ENCODE data around the gene ASAP2.

ASAP2 gene

DNA sequence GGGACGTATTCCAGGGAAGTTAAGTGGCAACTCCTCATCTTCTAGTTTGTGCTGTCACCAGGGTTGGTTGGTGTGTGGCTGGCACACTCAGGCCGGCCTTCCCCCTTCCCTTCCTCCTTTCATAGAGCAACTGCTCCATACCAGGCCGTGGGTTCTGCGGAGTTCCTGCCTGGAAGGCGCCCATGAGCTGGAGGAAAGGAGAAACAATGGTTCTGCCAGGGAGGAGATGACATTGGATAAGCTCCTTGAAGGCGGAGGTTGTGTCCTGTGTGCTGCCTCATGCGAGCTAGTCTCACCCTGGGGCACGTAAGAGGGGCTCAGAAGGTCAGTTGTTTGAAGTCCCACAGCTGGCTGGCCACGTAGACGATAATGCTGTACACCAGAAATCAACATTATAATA is 19.2 kb downstream of the ASAP2 start:
- no peak for DNase-seq (ENCODE audit: extremely low read depth, low read depth)
- H3K4me3 ChIP-seq (replicated peaks; ENCODE audit: low read depth, low read length): no peak overlapping the region
- TF ChIP-seq, protein P1, sequence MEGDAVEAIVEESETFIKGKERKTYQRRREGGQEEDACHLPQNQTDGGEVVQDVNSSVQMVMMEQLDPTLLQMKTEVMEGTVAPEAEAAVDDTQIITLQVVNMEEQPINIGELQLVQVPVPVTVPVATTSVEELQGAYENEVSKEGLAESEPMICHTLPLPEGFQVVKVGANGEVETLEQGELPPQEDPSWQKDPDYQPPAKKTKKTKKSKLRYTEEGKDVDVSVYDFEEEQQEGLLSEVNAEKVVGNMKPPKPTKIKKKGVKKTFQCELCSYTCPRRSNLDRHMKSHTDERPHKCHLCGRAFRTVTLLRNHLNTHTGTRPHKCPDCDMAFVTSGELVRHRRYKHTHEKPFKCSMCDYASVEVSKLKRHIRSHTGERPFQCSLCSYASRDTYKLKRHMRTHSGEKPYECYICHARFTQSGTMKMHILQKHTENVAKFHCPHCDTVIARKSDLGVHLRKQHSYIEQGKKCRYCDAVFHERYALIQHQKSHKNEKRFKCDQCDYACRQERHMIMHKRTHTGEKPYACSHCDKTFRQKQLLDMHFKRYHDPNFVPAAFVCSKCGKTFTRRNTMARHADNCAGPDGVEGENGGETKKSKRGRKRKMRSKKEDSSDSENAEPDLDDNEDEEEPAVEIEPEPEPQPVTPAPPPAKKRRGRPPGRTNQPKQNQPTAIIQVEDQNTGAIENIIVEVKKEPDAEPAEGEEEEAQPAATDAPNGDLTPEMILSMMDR (IDR thresholded peaks at IDR 0.05; ENCODE audit: low read depth, low read length, missing control alignments): no peak

DNA sequence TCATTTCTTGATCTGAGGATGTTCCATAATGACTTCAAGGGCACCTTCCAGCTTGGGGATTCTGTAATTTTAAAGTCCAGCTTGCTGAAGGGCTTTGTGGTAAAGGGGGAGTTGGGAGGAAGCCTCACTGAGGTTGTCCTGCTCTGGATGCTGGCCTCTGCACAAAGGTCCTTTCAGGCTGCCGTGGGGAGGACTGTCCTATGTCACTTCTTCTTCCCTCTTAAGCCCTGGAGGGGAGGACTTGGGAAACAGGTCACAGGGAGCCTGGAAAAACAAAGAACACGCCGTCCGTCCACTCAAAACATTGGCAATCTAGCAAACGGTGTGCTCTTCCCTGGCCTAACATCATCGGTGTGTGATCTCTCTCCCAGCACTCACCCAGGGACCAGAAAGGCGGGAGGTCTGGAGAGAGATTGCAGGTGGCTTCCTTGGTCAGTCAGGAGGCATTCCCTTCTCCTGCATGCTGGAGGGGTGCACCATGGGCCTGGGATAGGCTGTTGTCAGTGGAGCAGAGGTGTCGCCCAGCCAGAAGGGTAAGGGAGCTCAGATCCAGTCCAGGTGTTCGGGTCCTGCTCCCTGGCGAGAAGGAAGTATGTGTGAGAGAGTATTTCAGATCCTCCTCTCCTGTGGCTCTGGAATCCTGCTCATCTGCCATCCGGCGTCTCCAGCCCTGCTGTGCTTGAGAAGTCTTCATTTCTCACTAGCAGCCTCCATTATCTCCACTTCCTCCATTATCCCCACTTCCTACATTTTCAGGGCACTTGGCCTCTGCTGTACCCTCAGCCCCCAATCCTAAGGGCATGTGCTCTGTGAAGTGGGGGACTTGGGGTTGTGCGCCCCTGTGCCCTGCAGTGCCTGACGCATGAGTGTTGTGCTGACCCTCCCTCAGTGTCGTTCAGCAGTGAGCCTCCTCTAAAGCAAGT is 20.1 kb downstream of the ASAP2 start:
- no peak overlapping the region for H3K4me3 ChIP-seq (replicated peaks; ENCODE audit: low read depth, low read length)
- TF ChIP-seq, protein P1 (IDR thresholded peaks at IDR 0.05; ENCODE audit: low read depth, low read length, missing control alignments): no peak
- no peak for DNase-seq (ENCODE audit: extremely low read depth, low read depth)

DNA sequence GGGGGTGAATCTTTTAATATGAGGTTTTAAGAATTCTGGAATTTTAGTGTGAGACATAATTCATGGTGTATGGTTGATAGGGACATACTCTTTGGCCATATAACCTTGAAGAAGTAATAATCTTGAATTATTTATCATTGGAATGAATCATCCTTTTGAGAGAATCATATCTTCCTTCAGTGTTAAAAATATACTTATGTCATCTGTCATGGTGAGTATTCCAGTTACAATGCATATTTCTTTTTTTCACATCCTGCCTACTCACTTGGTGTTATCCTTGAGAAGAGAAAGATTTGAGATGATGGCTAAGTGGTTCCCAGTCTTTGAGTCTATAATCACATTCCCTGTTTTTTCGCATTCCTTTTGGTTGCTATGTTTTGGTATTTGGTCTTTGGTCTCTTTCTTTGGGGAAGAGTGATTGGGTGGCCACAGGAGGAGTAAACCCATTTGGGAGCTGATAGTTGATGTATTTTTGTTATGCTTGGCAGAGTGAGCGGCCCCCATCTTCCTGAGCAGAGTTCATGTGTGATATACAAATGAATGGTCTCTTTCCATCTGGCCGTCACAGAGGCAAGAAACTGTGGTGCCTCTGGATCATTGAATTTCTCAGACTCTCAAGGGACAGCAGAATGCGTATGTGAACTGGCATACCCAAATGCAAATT is 21.6 kb downstream of the ASAP2 start:
- DNase-seq (ENCODE audit: extremely low read depth, low read depth): no peak
- TF ChIP-seq, protein P1 (IDR thresholded peaks at IDR 0.05; ENCODE audit: low read depth, low read length, missing control alignments): no peak
- H3K4me3 ChIP-seq (replicated peaks; ENCODE audit: low read depth, low read length): no peak overlapping the region

DNA sequence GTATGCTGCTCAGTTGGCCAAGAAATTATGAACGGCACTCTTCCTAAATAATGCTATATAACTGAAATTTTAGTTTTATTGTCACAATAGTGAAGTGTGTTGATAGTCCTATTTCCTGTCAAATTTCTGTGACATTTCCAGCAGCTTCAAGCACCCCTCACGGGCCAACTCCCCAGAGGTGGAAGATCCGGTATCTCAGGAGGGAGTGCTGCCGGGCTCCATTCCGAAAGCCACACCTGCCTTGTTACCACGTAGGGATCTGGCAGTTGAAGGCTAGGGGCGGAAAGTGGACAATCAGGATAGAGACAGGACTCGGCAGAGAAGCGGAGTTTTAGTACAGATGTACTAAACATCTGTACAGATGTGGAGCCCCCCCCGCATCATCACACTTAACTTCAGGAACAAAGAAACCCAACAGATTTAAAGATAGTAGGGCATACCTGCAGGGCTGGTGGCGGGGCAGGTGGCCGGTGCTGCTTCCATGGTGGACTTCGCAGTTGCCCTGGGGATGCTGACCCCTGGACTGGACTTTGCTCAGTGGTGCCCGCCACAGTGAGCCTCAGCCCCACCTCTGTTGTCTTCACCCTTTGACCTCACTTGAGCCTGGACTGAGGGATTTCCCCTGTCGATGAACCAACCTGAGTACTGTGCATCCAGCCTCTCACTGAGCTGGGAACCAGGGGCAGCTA is 22.3 kb downstream of the ASAP2 start:
- DNase-seq (ENCODE audit: extremely low read depth, low read depth): no peak
- H3K4me3 ChIP-seq (replicated peaks; ENCODE audit: low read depth, low read length): no peak overlapping the region
- TF ChIP-seq, protein P1 (IDR thresholded peaks at IDR 0.05; ENCODE audit: low read depth, low read length, missing control alignments): no peak

DNA sequence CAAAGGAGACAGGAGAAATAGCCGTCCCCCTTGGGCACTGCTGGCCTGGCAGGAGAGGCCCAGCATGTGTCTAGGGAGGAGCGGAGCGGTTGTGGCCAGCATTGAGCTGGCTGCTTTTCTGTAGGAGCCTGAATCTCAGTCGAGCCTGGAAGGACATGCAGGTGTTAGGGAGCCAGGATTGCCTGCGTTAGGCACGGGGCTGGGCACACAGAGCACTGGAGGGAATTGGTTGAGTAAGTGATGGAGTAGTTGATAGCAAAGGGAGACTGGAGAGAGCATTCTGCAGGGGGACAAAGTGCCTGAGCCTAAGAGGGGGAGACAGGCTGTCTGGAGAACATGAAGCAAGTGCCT is 22.8 kb downstream of the ASAP2 start:
- no peak overlapping the region for H3K4me3 ChIP-seq (replicated peaks; ENCODE audit: low read depth, low read length)
- TF ChIP-seq, protein P1 (IDR thresholded peaks at IDR 0.05; ENCODE audit: low read depth, low read length, missing control alignments): no peak
- DNase-seq (ENCODE audit: extremely low read depth, low read depth): no peak

DNA sequence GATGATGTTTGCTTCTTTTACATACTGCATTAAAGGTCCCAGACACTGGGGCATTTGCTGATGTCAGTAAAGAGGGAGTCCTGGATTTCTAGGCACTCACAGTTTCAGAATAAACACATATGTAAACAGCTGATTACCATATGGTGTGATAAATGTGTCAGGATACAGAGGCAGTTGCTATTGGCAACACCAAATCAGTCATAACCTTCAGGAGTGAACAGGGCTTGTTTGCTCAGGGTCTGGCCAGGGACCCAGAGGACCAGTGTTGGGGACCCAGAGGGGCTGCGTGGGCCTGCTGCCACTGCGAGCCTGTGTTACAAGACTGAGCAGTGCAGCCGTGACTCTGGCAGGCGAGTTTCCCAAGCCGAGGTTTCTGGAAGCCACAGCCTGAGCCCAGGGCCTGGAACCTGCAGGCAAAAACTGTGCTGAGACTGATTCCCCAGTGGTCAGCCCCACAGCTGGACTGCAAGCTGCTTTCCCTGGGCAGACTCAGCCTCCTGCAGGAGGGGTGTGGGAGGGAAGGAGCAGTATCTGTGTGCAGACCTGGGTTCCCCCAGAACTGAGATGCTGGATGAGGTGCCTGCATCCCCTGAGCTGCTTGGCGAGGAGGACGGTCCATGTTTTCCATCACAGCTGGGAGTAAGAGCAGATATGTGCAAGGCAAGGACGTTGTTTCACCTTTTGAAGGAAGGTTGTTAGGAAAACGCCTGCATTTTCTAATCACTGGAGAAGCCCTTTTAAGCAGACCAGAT is 23.6 kb downstream of the ASAP2 start:
- no peak for DNase-seq (ENCODE audit: extremely low read depth, low read depth)
- TF ChIP-seq, protein P1 (IDR thresholded peaks at IDR 0.05; ENCODE audit: low read depth, low read length, missing control alignments): no peak

More for the DNA sequence above, 23.6 kb downstream of the ASAP2 start:
- no peak overlapping the region for H3K4me3 ChIP-seq (replicated peaks; ENCODE audit: low read depth, low read length)

All from HFF-Myc (cell line).